IMR-90 (cell line): ENCODE data around the gene DRAXIN. TPM values are rescaled to one million over a fixed set of nuclear protein-coding genes. Genes with fewer than 3 reads are reported as not detected.

Experiments used
- ATAC-seq: fragments of 200-7000 bp; cut with Tn5 transposase; 2 replicates; pipeline ENCODE4 v1.9.1; 2020; ENCODE audit warnings: low read depth, mild to moderate bottlenecking, moderate library complexity
- BruUV-seq: library from RNA; stranded (reverse); fragments of 400-500 nt; replicated peaks from 2 replicates; lab custom pipeline; 2021; lab: Mats Ljungman, UMichigan
- CTCF ChIA-PET: fragments of 300-600 bp; formaldehyde crosslinking; extraction: SDS; loops from one replicate; lab custom pipeline; 2021; ENCODE audit warnings: antibody characterized with exemption; lab: Yijun Ruan, JAX
- POLR2A ChIA-PET: fragments of 300-600 bp; sonication (Branson Sonifier 250); formaldehyde crosslinking; loops from one replicate; lab custom pipeline; 2022; ENCODE audit warnings: antibody characterized with exemption; ENCODE audit not compliant: unreplicated experiment; lab: Charles Lee
- DNase-seq: peaks from one replicate; pipeline ENCODE4 v3.0.0; 2013
- H2AFZ ChIP-seq: replicated peaks from 2 replicates; pipeline ENCODE3; 2013; ENCODE audit warnings: low read length, mild to moderate bottlenecking; ENCODE audit not compliant: poor library complexity
- H2AK5ac ChIP-seq: 2 replicates; pipeline ENCODE4 v1.6.1; 2013; ENCODE audit warnings: low read depth, low read length, inconsistent platforms
- H2AK9ac ChIP-seq: replicated peaks from 2 replicates; pipeline ENCODE3; 2013; ENCODE audit warnings: mild to moderate bottlenecking, low read depth, low read length, moderate library complexity; ENCODE audit not compliant: poor library complexity
- H2BK120ac ChIP-seq: 2 replicates; pipeline ENCODE4 v1.6.1; 2013; ENCODE audit warnings: low read depth, low read length, inconsistent platforms
- H2BK15ac ChIP-seq: 3 replicates; pipeline ENCODE4 v1.6.1; 2013; ENCODE audit warnings: low read depth, low read length, inconsistent platforms
- H2BK20ac ChIP-seq: 2 replicates; pipeline ENCODE4 v1.6.1; 2013; ENCODE audit warnings: low read depth, mild to moderate bottlenecking, inconsistent platforms, low read length, moderate library complexity
- H2BK5ac ChIP-seq: 2 replicates; pipeline ENCODE4 v1.6.1; 2013; ENCODE audit warnings: mild to moderate bottlenecking, low read depth, low read length, inconsistent platforms; ENCODE audit not compliant: poor library complexity, severe bottlenecking
- H3K14ac ChIP-seq: replicated peaks from 2 replicates; pipeline ENCODE4 v1.6.1; 2013; ENCODE audit warnings: low read depth, low read length, inconsistent platforms
- H3K18ac ChIP-seq: 2 replicates; pipeline ENCODE4 v1.6.1; 2013; ENCODE audit warnings: low read depth, low read length, control low read depth
- H3K23ac ChIP-seq: 2 replicates; pipeline ENCODE4 v1.6.1; 2013; ENCODE audit warnings: low read depth, low read length, inconsistent platforms
- H3K27ac ChIP-seq: 2 replicates; pipeline ENCODE4 v1.5.1; 2013; ENCODE audit warnings: mild to moderate bottlenecking, control low read depth, low read length; ENCODE audit not compliant: insufficient read depth
- H3K27me3 ChIP-seq: 2 replicates; pipeline ENCODE4 v1.6.1; 2013; ENCODE audit warnings: low read length; ENCODE audit not compliant: control insufficient read depth, insufficient read depth
- H3K36me3 ChIP-seq: 2 replicates; pipeline ENCODE4 v1.6.1; 2013; ENCODE audit warnings: low read length, mixed read lengths; ENCODE audit not compliant: control insufficient read depth, insufficient read depth
- H3K4ac ChIP-seq: 2 replicates; pipeline ENCODE4 v1.6.1; 2013; ENCODE audit warnings: low read depth, low read length, inconsistent platforms
- H3K4me1 ChIP-seq: 2 replicates; pipeline ENCODE4 v1.6.1; 2013; ENCODE audit warnings: low read length, mixed read lengths; ENCODE audit not compliant: control insufficient read depth, insufficient read depth
- H3K4me2 ChIP-seq: 2 replicates; pipeline ENCODE4 v1.6.1; 2013; ENCODE audit warnings: low read depth, mild to moderate bottlenecking, control low read depth, low read length, moderate library complexity
- H3K4me3 ChIP-seq: 2 replicates; pipeline ENCODE4 v1.5.1; 2013; ENCODE audit warnings: low read depth, mild to moderate bottlenecking, control low read depth, low read length, moderate library complexity; ENCODE audit not compliant: insufficient read depth
- H3K56ac ChIP-seq: 2 replicates; pipeline ENCODE4 v1.6.1; 2013; ENCODE audit warnings: low read length, inconsistent platforms; ENCODE audit not compliant: insufficient read depth; ENCODE audit errors: extremely low read depth
- H3K79me1 ChIP-seq, 2 experiments: 2 replicates each; pipeline ENCODE4 v1.6.1; 2013; ENCODE audit warnings: low read length in 2 of 2, inconsistent platforms in 1 of 2, low read depth in 1 of 2
- H3K9ac ChIP-seq: 2 replicates; pipeline ENCODE4 v1.6.1; 2013; ENCODE audit warnings: low read depth, low read length, control low read depth
- H3K9me1 ChIP-seq: 2 replicates; pipeline ENCODE4 v1.6.1; 2013; ENCODE audit warnings: low read length, inconsistent platforms; ENCODE audit not compliant: insufficient read depth
- H3K9me3 ChIP-seq: 2 replicates; pipeline ENCODE4 v1.6.1; 2013; ENCODE audit warnings: low read length; ENCODE audit not compliant: control insufficient read depth, insufficient read depth
- H4K20me1 ChIP-seq: 2 replicates; pipeline ENCODE4 v1.6.1; 2013; ENCODE audit warnings: low read length, inconsistent platforms; ENCODE audit not compliant: insufficient read depth
- H4K5ac ChIP-seq: 2 replicates; pipeline ENCODE4 v1.6.1; 2013; ENCODE audit warnings: mild to moderate bottlenecking, low read depth, low read length, control low read depth
- H4K8ac ChIP-seq, 2 experiments: 2 replicates each; pipeline ENCODE4 v1.6.1; 2013; ENCODE audit warnings: low read depth in 2 of 2, low read length in 2 of 2, control low read depth in 1 of 2, inconsistent platforms in 1 of 2
- H4K91ac ChIP-seq: 2 replicates; pipeline ENCODE4 v1.6.1; 2013; ENCODE audit warnings: low read depth, low read length, inconsistent platforms; ENCODE audit not compliant: insufficient read depth
- CEBPB ChIP-seq: IDR thresholded peaks from 2 replicates; pipeline ENCODE4 v1.6.1; 2012; ENCODE audit warnings: low read depth, low read length, improper control_type of control experiment
- CHD1 ChIP-seq: IDR thresholded peaks from 2 replicates; pipeline ENCODE4 v1.6.1; 2012; ENCODE audit warnings: low read depth, low read length, improper control_type of control experiment
- FOS ChIP-seq: fragments of 150-350 bp; IDR thresholded peaks from 2 replicates; pipeline ENCODE4 v1.6.1; 2016; ENCODE audit warnings: low read depth, low read length
- MAFK ChIP-seq: IDR thresholded peaks from 2 replicates; pipeline ENCODE4 v1.6.1; 2012; ENCODE audit warnings: low read depth, low read length, improper control_type of control experiment
- NFE2L2 ChIP-seq: fragments of 150-350 bp; IDR thresholded peaks from 2 replicates; pipeline ENCODE4 v1.6.1; 2016; ENCODE audit warnings: low read depth, mild to moderate bottlenecking, low read length
- POLR2A ChIP-seq: IDR thresholded peaks from 2 replicates; pipeline ENCODE4 v1.6.1; 2012; ENCODE audit warnings: mild to moderate bottlenecking, low read depth, low read length
- RFX5 ChIP-seq: IDR thresholded peaks from 2 replicates; pipeline ENCODE4 v1.8.0; 2012; ENCODE audit warnings: low read depth, mild to moderate bottlenecking, low read length, moderate library complexity
- WGBS, 2 experiments: methylation state at CpG; one replicate each; pipeline versions ENCODE4 v1.1.5 to v1.1.7; 2013; ENCODE audit warnings: missing lambda C conversion rate in 2 of 2; ENCODE audit not compliant: insufficient read length in 1 of 2; ENCODE audit errors: extremely low coverage in 2 of 2; 5-methylcytosine and 5-hydroxymethylcytosine counted together
- dilution Hi-C: fragments of 300-500 bp; cut with HindIII; formaldehyde crosslinking; loops from one replicate; pipeline ENCODE4 v1.14.3; 2018; ENCODE audit warnings: low sequenced_read_pairs; ENCODE audit not compliant: unreplicated experiment
- in situ Hi-C: fragments of 300-500 bp; cut with MboI; formaldehyde crosslinking; loops from 3 replicates; pipeline ENCODE4 v1.14.3; 2019; ENCODE audit warnings: low sequenced_read_pairs, inconsistent platforms, mixed read lengths
- intact Hi-C: fragments of 100-400 bp; cut with micrococcal nuclease; formaldehyde crosslinking; loops from 2 replicates; pipeline ENCODE4 v1.10.0; 2022
- polyA plus RNA-seq, 3 experiments: library from polyadenylated mRNA; depleted of rRNA; stranded (reverse); fragments of >200 nt; gene quantifications; 2 replicates each; pipeline ENCODE4 v1.2.3, GENCODE V29; 2012; ENCODE audit warnings: low replicate concordance in 1 of 3
- total RNA-seq: library from RNA; depleted of rRNA; stranded (reverse); fragments of >200 nt; gene quantifications from 2 replicates; pipeline ENCODE4 v1.2.3, GENCODE V29; 2012
- TF ChIP-seq, protein P1 (sequence below): fragments of 150-350 bp; IDR thresholded peaks from 2 replicates; pipeline ENCODE4 v1.6.1; 2017; ENCODE audit warnings: mild to moderate bottlenecking, antibody characterized with exemption, low read length, low read depth

DRAXIN gene
- total and polyA plus RNA-seq, 2 of the 4 experiments (the other 2 are of a cell fraction) = under 0.01 to 0.02 TPM

DNA sequence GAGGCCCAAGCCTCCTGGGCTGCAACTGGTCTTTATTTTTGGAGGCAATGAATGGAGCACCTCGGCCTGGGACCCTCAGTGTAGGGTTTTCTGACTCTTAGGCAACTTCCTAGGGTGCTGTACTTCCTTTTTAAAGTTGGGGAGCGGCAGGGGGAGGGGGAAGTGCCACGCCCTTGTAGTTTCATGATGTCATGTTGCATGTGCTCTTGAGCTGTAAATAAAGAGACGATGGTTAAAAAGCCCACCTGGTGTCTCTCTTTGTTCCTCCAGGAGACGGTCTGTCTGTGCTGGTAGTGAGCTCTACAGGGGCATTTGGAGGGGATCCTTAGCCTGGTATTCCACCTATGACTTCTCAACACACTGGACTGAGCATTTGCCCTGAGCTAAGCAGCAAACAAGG, 34.1 kb downstream of the DRAXIN start:
- Histone ChIP-seq H4K5ac (no peak overlapping the region), H3K4ac (no peak overlapping the region), H2BK20ac (no peak overlapping the region), H3K79me1 (no peaks in the 10 kb centered on the region), H3K9ac (no peak overlapping the region), H4K20me1 (no peaks in the 10 kb centered on the region), H4K8ac (no peak overlapping the region), H3K56ac (no peak overlapping the region; the same call in 1 of the 2 replicates), H3K14ac (no peak overlapping the region), H3K4me2 (no peak overlapping the region), H3K18ac (no peak overlapping the region), H2AK5ac (no peak overlapping the region), H3K9me1 (peaks cover 7% of the 10 kb centered on the region; the same call in 1 of the 2 replicates), H3K27ac (no peak overlapping the region), H3K27me3 (peaks cover 16% of the 10 kb centered on the region), H3K4me1 (peaks cover 6% of the 10 kb centered on the region; the same call in 1 of the 2 replicates), H2BK5ac (no peak overlapping the region), H3K36me3 (no peaks in the 10 kb centered on the region), H3K23ac (no peak overlapping the region), H4K91ac (no peak overlapping the region), H2BK120ac (no peak overlapping the region), H3K9me3 (no peaks in the 10 kb centered on the region), H3K4me3 (no peak overlapping the region), H2AK9ac (no peak overlapping the region), H2BK15ac (no peak overlapping the region), H2AFZ (no peak overlapping the region)
- BruUV-seq = no TSS peak
- POLR2A ChIA-PET = no interaction called here
- intact Hi-C loops (no loop called here), dilution Hi-C loops (no loop called here), in situ Hi-C loops (no loop called here)
- TF ChIP-seq, protein P1, sequence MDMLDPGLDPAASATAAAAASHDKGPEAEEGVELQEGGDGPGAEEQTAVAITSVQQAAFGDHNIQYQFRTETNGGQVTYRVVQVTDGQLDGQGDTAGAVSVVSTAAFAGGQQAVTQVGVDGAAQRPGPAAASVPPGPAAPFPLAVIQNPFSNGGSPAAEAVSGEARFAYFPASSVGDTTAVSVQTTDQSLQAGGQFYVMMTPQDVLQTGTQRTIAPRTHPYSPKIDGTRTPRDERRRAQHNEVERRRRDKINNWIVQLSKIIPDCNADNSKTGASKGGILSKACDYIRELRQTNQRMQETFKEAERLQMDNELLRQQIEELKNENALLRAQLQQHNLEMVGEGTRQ = no peak
- TF ChIP-seq MAFK (no peak), POLR2A (no peak), CHD1 (no peak), FOS (no peak), CEBPB (no peak), RFX5 (no peak), NFE2L2 (no peak)
- 20% methylated on average over 2 of the region's 5 CpGs; no CpG with 5 or more reads in 1 of the 2 experiments for WGBS, 2 experiments
- ATAC-seq = no peak
- CTCF ChIA-PET = interaction anchor here (0.6 kb wide), 1 partner anchor 540 kb away, joined by 5 read pairs; no protein-coding TSS in a partner anchor
- no peak for DNase-seq
